GM08714 (cell line): ENCODE measurements around the gene RAD1.

Source experiments
- H3K4me3 ChIP-seq: fragments of 200-500 bp; sonication (Bioruptor generic); 2 replicates; pipeline ENCODE4 v1.5.1; 2014; ENCODE audit warnings: mild to moderate bottlenecking, low read length, inconsistent platforms
- ZNF274 ChIP-seq: IDR thresholded peaks from 2 replicates; pipeline ENCODE4 v1.6.1; 2012; ENCODE audit warnings: mild to moderate bottlenecking, low read depth, low read length

Gene RAD1

GRCh38 chr5:34915139-34915855 is at the start of gene RAD1, which contains the start of gene BRIX1:
RAD1 (minus strand) TSS chr5:34915504; CDS start chr5:34914892, 612 bp downstream.
BRIX1 (plus strand) TSS chr5:34915711; CDS start chr5:34915739, 28 bp downstream.
- TF ChIP-seq ZNF274, result no peak
- H3K4me3 ChIP-seq, result peak within 1 kb of the TSS; percentile 84

GRCh38 chr5:34959323-34959722 is 44.0 kb upstream of the RAD1 start:
- TF ChIP-seq ZNF274, result no peak
- H3K4me3 ChIP-seq, result no peak overlapping the region

- no peak overlapping the region for H3K4me3 ChIP-seq
Observed at GRCh38 chr5:34957857-34958690, 42.8 kb upstream of the RAD1 start.

GRCh38 chr5:34957321-34957720 is 42.0 kb upstream of the RAD1 start:
- no peak for TF ChIP-seq ZNF274
- H3K4me3 ChIP-seq, result no peak overlapping the region

More at GRCh38 chr5:34957857-34958690, 42.8 kb upstream of the RAD1 start:
- no peak for TF ChIP-seq ZNF274

GRCh38 chr5:34944460-34945047 is 29.2 kb upstream of the RAD1 start:
- no peak for TF ChIP-seq ZNF274

GRCh38 chr5:34944044-34944443 is 28.7 kb upstream of the RAD1 start:
- TF ChIP-seq ZNF274, result no peak
- no peak overlapping the region for H3K4me3 ChIP-seq

More at GRCh38 chr5:34944460-34945047, 29.2 kb upstream of the RAD1 start:
- no peak overlapping the region for H3K4me3 ChIP-seq

- no peak for TF ChIP-seq ZNF274
- H3K4me3 ChIP-seq, result no peak overlapping the region
Observed at GRCh38 chr5:34941936-34942335, 26.6 kb upstream of the RAD1 start.

- no peak overlapping the region for H3K4me3 ChIP-seq
- no peak for TF ChIP-seq ZNF274
Observed at GRCh38 chr5:34932947-34933346, 17.6 kb upstream of the RAD1 start.

- TF ChIP-seq ZNF274, result no peak
- peak overlapping the region; percentile 86 for H3K4me3 ChIP-seq
Observed at GRCh38 chr5:34930870-34931269, 15.6 kb upstream of the RAD1 start.

- no peak for TF ChIP-seq ZNF274
- H3K4me3 ChIP-seq, result peak overlapping the region; percentile 86
Observed at GRCh38 chr5:34930462-34930844, 15.1 kb upstream of the RAD1 start.

GRCh38 chr5:34929720-34930461 is 14.6 kb upstream of the RAD1 start:
- no peak for TF ChIP-seq ZNF274
- peak overlapping the region; percentile 86 for H3K4me3 ChIP-seq

GRCh38 chr5:34929134-34929719 is 13.9 kb upstream of the RAD1 start, which contains the start of gene DNAJC21:
DNAJC21 (plus strand) TSS chr5:34929559; CDS start chr5:34929820, 261 bp downstream.
- TF ChIP-seq ZNF274, result no peak
- H3K4me3 ChIP-seq, result peak within 1 kb of the TSS; percentile 86

- H3K4me3 ChIP-seq, result no peak overlapping the region
- TF ChIP-seq ZNF274, result no peak
Observed at GRCh38 chr5:34928267-34928666, 13.0 kb upstream of the RAD1 start.
